Calu3 (cell line): ENCODE results near the gene TMEM8B. TPM values are rescaled to one million over a fixed set of nuclear protein-coding genes. Genes with fewer than 3 reads are reported as not detected.

ENCODE experiments used
- Bru-seq: library from RNA; stranded (reverse); fragments of 400-500 nt; gene quantifications from one replicate; lab custom pipeline; 2021; lab: Mats Ljungman, UMichigan
- BruChase-seq, 2 experiments: library from RNA; stranded (reverse); fragments of 400-500 nt; gene quantifications; one replicate each; lab custom pipeline; 2021; lab: Mats Ljungman, UMichigan
- BruUV-seq: library from RNA; stranded (reverse); fragments of 400-500 nt; replicated peaks from 2 replicates; lab custom pipeline; 2021; lab: Mats Ljungman, UMichigan
- CTCF ChIA-PET: fragments of 300-600 bp; sonication (Branson Sonifier 250); formaldehyde crosslinking; loops from one replicate; lab custom pipeline; 2022; ENCODE audit warnings: antibody characterized with exemption; lab: Charles Lee
- DNase-seq: peaks from one replicate; pipeline ENCODE4 v3.0.0; 2022
- H3K27ac Mint-ChIP-seq: one replicate; pipeline ENCODE4 v1.8.0; 2022; ENCODE audit warnings: mixed read lengths; ENCODE audit not compliant: unreplicated experiment
- H3K27me3 Mint-ChIP-seq: one replicate; pipeline ENCODE4 v1.8.0; 2022; ENCODE audit warnings: mixed read lengths; ENCODE audit not compliant: unreplicated experiment
- H3K36me3 Mint-ChIP-seq: one replicate; pipeline ENCODE4 v1.8.0; 2022; ENCODE audit warnings: mild to moderate bottlenecking, moderate library complexity, mixed read lengths; ENCODE audit not compliant: insufficient read depth, unreplicated experiment
- H3K4me1 Mint-ChIP-seq: one replicate; pipeline ENCODE4 v1.8.0; 2022; ENCODE audit warnings: mild to moderate bottlenecking, low read depth, mixed read lengths; ENCODE audit not compliant: unreplicated experiment
- H3K4me3 Mint-ChIP-seq: one replicate; pipeline ENCODE4 v1.8.0; 2022; ENCODE audit warnings: mild to moderate bottlenecking, low read depth, moderate library complexity, mixed read lengths; ENCODE audit not compliant: unreplicated experiment
- H3K9me3 Mint-ChIP-seq: one replicate; pipeline ENCODE4 v1.8.0; 2022; ENCODE audit warnings: low read depth, mixed read lengths; ENCODE audit not compliant: unreplicated experiment
- intact Hi-C: fragments of 100-400 bp; cut with micrococcal nuclease; formaldehyde crosslinking; loops from one replicate; pipeline ENCODE4 v1.10.0; 2022; ENCODE audit not compliant: unreplicated experiment
- long read RNA-seq: library from polyadenylated mRNA; stranded (forward); transcript quantifications from one replicate; pipeline ENCODE4 v2.0.0, GENCODE V29; 2022
- total RNA-seq: library from RNA; stranded (reverse); gene quantifications from 2 replicates; pipeline ENCODE4 v1.2.3, GENCODE V29; 2022
- TF ChIP-seq, protein P1 (sequence below): fragments of 200-600 bp; IDR thresholded peaks from one replicate; pipeline ENCODE4 v1.8.0; 2022; ENCODE audit warnings: antibody characterized with exemption; ENCODE audit not compliant: unreplicated experiment

Gene TMEM8B, protein sequence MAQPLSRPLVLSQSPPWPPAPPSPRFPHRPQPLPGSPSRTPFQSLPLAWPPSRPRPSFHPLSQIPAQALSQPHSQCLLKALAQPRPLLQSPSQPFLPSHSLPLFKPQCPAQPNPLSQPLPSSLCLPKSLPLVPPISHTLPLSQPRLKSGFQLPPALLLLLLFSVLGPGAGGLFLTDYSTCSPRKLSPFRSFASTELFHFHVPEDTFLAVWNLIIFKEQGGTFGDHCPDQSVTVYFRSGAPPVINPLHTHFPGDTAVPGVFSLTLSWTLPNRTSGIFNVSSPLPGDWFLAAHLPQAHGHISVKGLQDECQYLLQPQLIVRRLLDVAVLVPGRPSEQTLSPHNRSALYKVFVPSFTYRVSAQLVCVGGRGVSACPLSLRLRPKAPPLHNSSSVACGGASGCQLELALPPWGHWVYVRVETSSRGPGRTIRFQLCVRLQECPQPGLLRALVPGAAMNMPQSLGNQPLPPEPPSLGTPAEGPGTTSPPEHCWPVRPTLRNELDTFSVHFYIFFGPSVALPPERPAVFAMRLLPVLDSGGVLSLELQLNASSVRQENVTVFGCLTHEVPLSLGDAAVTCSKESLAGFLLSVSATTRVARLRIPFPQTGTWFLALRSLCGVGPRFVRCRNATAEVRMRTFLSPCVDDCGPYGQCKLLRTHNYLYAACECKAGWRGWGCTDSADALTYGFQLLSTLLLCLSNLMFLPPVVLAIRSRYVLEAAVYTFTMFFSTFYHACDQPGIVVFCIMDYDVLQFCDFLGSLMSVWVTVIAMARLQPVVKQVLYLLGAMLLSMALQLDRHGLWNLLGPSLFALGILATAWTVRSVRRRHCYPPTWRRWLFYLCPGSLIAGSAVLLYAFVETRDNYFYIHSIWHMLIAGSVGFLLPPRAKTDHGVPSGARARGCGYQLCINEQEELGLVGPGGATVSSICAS
- 2.5 and 3.7 TPM in 2 replicates for total RNA-seq
- Bru-seq, nascent RNA: percentile 30 among the genes with signal in this experiment
- percentile 37 among the genes with signal in this experiment for BruChase-seq, experiment 1, labeled RNA remaining after a 6-hour chase
- BruChase-seq, experiment 2, labeled RNA remaining after a 2-hour chase: percentile 34 among the genes with signal in this experiment
- long read RNA-seq, partial matches to known transcripts: 1 of 3 reads
- long read RNA-seq, other reads (novel, unspliced or antisense): 2 of 3 reads

- BruUV-seq: no TSS peak
- peaks cover 13% of the 10 kb centered on the region for H3K27me3 Mint-ChIP-seq
- TF ChIP-seq, protein P1, sequence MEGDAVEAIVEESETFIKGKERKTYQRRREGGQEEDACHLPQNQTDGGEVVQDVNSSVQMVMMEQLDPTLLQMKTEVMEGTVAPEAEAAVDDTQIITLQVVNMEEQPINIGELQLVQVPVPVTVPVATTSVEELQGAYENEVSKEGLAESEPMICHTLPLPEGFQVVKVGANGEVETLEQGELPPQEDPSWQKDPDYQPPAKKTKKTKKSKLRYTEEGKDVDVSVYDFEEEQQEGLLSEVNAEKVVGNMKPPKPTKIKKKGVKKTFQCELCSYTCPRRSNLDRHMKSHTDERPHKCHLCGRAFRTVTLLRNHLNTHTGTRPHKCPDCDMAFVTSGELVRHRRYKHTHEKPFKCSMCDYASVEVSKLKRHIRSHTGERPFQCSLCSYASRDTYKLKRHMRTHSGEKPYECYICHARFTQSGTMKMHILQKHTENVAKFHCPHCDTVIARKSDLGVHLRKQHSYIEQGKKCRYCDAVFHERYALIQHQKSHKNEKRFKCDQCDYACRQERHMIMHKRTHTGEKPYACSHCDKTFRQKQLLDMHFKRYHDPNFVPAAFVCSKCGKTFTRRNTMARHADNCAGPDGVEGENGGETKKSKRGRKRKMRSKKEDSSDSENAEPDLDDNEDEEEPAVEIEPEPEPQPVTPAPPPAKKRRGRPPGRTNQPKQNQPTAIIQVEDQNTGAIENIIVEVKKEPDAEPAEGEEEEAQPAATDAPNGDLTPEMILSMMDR: no peak
- H3K9me3 Mint-ChIP-seq: no peaks in the 10 kb centered on the region
- H3K27ac Mint-ChIP-seq: peak within 1 kb of the TSS; percentile 84
- H3K36me3 Mint-ChIP-seq: peaks cover 17% of the 10 kb centered on the region
- intact Hi-C loops: loop anchor here (2.0 kb wide), 1 partner anchor 14 kb away; the partner anchor contains the start of gene HINT2
- peak within 1 kb of the TSS; percentile 89 for H3K4me3 Mint-ChIP-seq
- peak; percentile 88 for DNase-seq
- CTCF ChIA-PET: interaction anchor here (0.8 to 1.0 kb wide), 3 partner anchors 15 to 77 kb away, joined by 3 read pairs; partner anchors contain the start of genes HINT2 and HRCT1
- peaks cover 16% of the 10 kb centered on the region for H3K4me1 Mint-ChIP-seq
These were observed at the start of gene TMEM8B for GRCh38 chr9:35829084-35829763. TMEM8B (plus strand) TSS chr9:35829228; CDS start chr9:35829448, 220 bp downstream.

GRCh38 chr9:35781066-35781465 lies 48.0 kb upstream of the TMEM8B start:
- no peak overlapping the region for H3K27ac Mint-ChIP-seq
- CTCF ChIA-PET: no interaction called here
- no TSS peak for BruUV-seq
- H3K4me1 Mint-ChIP-seq: no peaks in the 10 kb centered on the region
- no peaks in the 10 kb centered on the region for H3K27me3 Mint-ChIP-seq
- no peak for DNase-seq
- H3K4me3 Mint-ChIP-seq: no peak overlapping the region
- TF ChIP-seq, protein P1: no peak
- peaks cover 9% of the 10 kb centered on the region for H3K36me3 Mint-ChIP-seq
- intact Hi-C loops: no loop called here
- H3K9me3 Mint-ChIP-seq: no peaks in the 10 kb centered on the region

DNA sequence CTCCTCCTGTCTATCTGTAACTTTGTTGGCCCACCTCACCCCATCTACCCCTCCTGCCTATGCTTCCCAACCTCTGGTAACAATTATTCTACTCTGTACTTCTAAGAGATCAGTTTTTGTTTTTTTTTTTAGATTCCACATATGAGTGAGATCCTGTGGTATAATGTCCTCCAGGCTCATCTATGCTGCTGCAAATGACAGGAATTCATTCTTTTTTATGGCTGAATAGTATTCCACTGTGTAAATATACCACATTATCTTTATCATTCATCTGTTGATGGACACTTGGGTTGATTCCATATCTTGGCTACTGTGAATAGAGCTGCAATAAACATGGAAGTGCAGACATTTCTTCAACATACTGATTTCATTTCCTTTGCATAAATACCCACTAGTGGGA lies 45.6 kb upstream of the TMEM8B start:
- BruUV-seq: no TSS peak
- H3K4me1 Mint-ChIP-seq: no peaks in the 10 kb centered on the region
- TF ChIP-seq, protein P1: no peak

More for the DNA sequence above, 45.6 kb upstream of the TMEM8B start:
- no peak overlapping the region for H3K27ac Mint-ChIP-seq
- peaks cover 5% of the 10 kb centered on the region for H3K36me3 Mint-ChIP-seq
- H3K9me3 Mint-ChIP-seq: no peaks in the 10 kb centered on the region
- H3K27me3 Mint-ChIP-seq: no peaks in the 10 kb centered on the region
- H3K4me3 Mint-ChIP-seq: no peak overlapping the region
- no peak for DNase-seq
- CTCF ChIA-PET: no interaction called here
- intact Hi-C loops: no loop called here
